Measurements from ENCODE around the gene GOLT1A.

GOLT1A gene

GRCh38 chr1:204216880-204217647 lies 3.3 kb upstream of the GOLT1A start:
- no peak for DNase-seq

- no peak for DNase-seq
Observed at GRCh38 chr1:204216236-204216635, 2.4 kb upstream of the GOLT1A start.

GRCh38 chr1:204212715-204213114 lies 1.1 kb downstream of the GOLT1A start:
- no peak for DNase-seq

GRCh38 chr1:204211046-204211445 lies 2.7 kb downstream of the GOLT1A start:
- DNase-seq, result no peak

- DNase-seq, result peak; percentile 19
Observed at GRCh38 chr1:204207136-204207616, 6.6 kb downstream of the GOLT1A start.

- DNase-seq, result no peak
Observed at GRCh38 chr1:204206121-204206520, 7.7 kb downstream of the GOLT1A start.

GRCh38 chr1:204205486-204205885 lies 8.3 kb downstream of the GOLT1A start:
- DNase-seq, result no peak

GRCh38 chr1:204204944-204205343 lies 8.8 kb downstream of the GOLT1A start:
- DNase-seq, result no peak

GRCh38 chr1:204203206-204203767 lies 10.5 kb downstream of the GOLT1A start:
- DNase-seq, result no peak

GRCh38 chr1:204202481-204202880 lies 11.3 kb downstream of the GOLT1A start:
- no peak for DNase-seq

GRCh38 chr1:204201348-204202040 lies 12.3 kb downstream of the GOLT1A start:
- DNase-seq, result no peak

GRCh38 chr1:204199579-204199978 lies 14.2 kb downstream of the GOLT1A start:
- no peak for DNase-seq

- no peak for DNase-seq
Observed at GRCh38 chr1:204198348-204199340, 15.1 kb downstream of the GOLT1A start.

GRCh38 chr1:204197068-204197467 lies 16.7 kb downstream of the GOLT1A start:
- no peak for DNase-seq

- DNase-seq, result no peak
Observed at GRCh38 chr1:204196068-204196795, 17.6 kb downstream of the GOLT1A start, which contains the start of gene KISS1. Gene KISS1, minus strand, starts transcription at chr1:204196491. Its CDS starts 3,615 bp downstream, at chr1:204192876.

GRCh38 chr1:204194771-204195170 lies 19.0 kb downstream of the GOLT1A start:
- DNase-seq, result no peak

- no peak for DNase-seq
Observed at GRCh38 chr1:204194080-204194479, 19.7 kb downstream of the GOLT1A start.

GRCh38 chr1:204192589-204193352 lies 21.0 kb downstream of the GOLT1A start:
- DNase-seq, result no peak

GRCh38 chr1:204192046-204192445 lies 21.7 kb downstream of the GOLT1A start:
- no peak for DNase-seq

- no peak for DNase-seq
Observed at GRCh38 chr1:204191456-204191855, 22.3 kb downstream of the GOLT1A start.

All from NCI-H2029 (cell line).